ENCODE measurements around the gene ATP2B1.

Gene ATP2B1

DNA sequence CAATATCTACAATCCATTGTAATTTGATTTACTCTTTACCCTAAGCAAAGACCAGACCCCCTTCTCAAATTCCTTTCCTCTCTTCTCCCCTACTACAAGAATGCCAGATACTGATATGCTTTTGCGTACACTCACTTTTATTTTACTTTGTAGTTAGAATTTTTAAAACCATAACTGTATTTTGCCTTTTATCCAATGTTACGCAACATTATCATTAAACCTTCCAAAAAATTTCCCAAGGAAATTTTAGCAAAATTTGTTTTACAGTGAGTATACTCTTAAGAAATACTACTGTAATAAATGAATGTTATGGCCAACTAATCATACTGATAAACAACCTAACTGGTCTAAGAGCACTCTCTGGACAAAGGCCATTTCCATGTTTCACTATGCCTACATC lies 22.3 kb downstream of the ATP2B1 start:
- no peak for DNase-seq (ENCODE audit: low read depth)
- no peak overlapping the region for H3K4me3 ChIP-seq (ENCODE audit: control insufficient read depth, low read depth, low read length)
- TF ChIP-seq, protein P1, sequence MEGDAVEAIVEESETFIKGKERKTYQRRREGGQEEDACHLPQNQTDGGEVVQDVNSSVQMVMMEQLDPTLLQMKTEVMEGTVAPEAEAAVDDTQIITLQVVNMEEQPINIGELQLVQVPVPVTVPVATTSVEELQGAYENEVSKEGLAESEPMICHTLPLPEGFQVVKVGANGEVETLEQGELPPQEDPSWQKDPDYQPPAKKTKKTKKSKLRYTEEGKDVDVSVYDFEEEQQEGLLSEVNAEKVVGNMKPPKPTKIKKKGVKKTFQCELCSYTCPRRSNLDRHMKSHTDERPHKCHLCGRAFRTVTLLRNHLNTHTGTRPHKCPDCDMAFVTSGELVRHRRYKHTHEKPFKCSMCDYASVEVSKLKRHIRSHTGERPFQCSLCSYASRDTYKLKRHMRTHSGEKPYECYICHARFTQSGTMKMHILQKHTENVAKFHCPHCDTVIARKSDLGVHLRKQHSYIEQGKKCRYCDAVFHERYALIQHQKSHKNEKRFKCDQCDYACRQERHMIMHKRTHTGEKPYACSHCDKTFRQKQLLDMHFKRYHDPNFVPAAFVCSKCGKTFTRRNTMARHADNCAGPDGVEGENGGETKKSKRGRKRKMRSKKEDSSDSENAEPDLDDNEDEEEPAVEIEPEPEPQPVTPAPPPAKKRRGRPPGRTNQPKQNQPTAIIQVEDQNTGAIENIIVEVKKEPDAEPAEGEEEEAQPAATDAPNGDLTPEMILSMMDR (conservative IDR thresholded peaks at IDR 0.05; ENCODE audit: control insufficient read depth, insufficient read depth, low read depth, low read length) = no peak

DNA sequence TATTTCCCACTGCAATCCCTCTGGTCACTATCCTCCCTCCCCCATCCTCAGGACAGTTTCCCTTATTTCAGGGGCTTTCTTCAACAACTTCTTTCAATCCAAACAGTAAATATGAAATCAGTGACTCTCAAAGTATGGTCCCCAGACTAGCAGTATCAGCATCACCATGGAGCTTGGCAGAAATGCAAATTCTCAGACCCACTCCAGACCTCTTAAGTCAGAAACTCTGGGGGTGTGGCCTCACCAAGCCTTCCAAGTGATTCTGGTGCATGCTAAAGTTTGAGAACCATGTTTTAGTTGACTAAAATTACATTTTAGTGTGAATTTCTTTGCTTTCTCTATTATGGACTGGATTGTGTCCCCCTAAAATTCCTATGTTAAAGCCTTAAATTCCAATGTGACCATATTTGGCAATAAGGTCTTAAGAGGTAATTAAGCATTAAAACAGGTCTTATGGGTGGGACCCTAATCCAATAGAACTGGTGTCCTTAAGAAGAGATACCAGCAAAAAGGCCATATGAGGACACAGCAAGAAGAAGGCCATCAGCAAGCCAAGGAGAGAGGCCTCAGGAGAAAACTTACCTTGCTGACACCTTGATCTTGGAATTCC lies 23.2 kb downstream of the ATP2B1 start:
- H3K4me3 ChIP-seq (ENCODE audit: control insufficient read depth, low read depth, low read length) = no peak overlapping the region
- TF ChIP-seq, protein P1 (conservative IDR thresholded peaks at IDR 0.05; ENCODE audit: control insufficient read depth, insufficient read depth, low read depth, low read length) = no peak
- no peak for DNase-seq (ENCODE audit: low read depth)

DNA sequence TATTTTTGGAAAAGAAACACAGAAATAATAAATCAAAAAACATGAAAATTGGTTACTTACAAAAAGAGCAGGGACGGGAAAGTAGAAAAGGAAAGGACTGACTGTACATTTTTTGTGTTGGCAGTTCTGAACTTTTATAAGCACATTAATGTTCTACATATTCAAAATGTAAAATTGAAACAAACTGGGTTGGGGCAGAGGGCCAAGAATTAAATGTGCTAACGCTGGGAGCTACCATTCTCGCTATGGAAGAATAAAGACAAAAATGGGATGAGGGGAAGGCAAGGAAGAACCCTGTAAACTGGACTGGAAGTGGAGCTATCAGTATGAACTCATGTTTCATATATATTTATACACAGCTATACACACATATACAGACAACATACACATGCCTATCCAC lies 24.5 kb downstream of the ATP2B1 start:
- no peak overlapping the region for H3K4me3 ChIP-seq (ENCODE audit: control insufficient read depth, low read depth, low read length)
- TF ChIP-seq, protein P1 (conservative IDR thresholded peaks at IDR 0.05; ENCODE audit: control insufficient read depth, insufficient read depth, low read depth, low read length) = no peak
- no peak for DNase-seq (ENCODE audit: low read depth)

DNA sequence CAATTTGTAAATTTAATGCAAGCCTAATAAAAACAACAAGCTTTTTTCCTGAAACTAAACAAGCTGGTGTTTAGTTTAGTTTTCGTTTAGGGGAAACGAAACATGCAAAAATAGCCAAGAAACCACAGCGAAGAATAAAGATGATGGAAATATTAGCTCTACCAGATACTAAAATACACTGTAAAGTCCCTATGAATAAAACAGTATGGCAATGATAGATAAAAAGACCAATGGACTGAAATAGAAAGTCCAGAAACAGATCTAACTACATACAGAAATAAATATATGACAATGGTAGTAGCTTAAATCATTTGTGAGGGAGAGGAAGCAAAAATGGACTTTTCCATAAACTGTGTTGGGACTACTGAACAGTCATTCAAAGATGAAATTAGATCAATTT lies 26.4 kb downstream of the ATP2B1 start:
- DNase-seq (ENCODE audit: low read depth) = no peak
- no peak overlapping the region for H3K4me3 ChIP-seq (ENCODE audit: control insufficient read depth, low read depth, low read length)
- TF ChIP-seq, protein P1 (conservative IDR thresholded peaks at IDR 0.05; ENCODE audit: control insufficient read depth, insufficient read depth, low read depth, low read length) = no peak

DNA sequence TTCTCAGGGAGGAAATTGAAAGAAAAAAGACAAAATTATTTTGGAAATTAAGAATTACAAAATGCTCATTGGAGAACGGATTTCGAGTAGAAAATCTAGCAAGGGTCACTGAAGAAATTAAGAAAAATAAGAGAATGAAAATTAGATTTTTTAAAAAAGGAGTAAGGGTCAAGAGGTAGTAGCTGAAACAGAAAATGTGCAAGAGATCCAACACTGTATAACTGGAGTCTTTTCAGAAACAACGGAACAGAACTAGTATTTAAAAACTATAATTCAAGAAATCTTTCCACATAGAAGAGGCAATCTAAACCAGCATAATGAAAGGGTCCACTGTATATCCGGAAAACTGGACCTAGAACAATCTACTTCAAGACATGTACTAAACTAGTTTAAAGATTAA lies 28.2 kb downstream of the ATP2B1 start:
- H3K4me3 ChIP-seq (ENCODE audit: control insufficient read depth, low read depth, low read length) = no peak overlapping the region
- DNase-seq (ENCODE audit: low read depth) = no peak
- TF ChIP-seq, protein P1 (conservative IDR thresholded peaks at IDR 0.05; ENCODE audit: control insufficient read depth, insufficient read depth, low read depth, low read length) = no peak

DNA sequence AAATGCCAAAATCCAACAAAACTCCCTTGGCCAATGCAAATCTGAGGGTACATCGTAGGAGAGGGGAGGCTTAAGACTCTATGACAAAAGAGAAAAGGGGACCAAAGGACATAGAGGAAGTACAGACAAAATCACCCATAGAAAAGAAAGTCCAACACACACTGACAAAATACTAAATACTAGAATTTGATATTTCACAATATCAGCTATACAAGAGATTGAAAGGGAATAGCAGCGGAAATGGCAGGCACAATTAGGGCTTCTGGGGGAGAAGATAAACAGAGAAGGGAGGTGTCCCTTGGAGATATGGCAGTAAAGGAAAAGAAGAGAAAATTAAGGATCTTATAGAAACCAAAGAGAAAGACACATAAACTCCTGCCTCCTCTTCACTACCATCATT lies 29.0 kb downstream of the ATP2B1 start:
- TF ChIP-seq, protein P1 (conservative IDR thresholded peaks at IDR 0.05; ENCODE audit: control insufficient read depth, insufficient read depth, low read depth, low read length) = no peak
- no peak for DNase-seq (ENCODE audit: low read depth)
- no peak overlapping the region for H3K4me3 ChIP-seq (ENCODE audit: control insufficient read depth, low read depth, low read length)

DNA sequence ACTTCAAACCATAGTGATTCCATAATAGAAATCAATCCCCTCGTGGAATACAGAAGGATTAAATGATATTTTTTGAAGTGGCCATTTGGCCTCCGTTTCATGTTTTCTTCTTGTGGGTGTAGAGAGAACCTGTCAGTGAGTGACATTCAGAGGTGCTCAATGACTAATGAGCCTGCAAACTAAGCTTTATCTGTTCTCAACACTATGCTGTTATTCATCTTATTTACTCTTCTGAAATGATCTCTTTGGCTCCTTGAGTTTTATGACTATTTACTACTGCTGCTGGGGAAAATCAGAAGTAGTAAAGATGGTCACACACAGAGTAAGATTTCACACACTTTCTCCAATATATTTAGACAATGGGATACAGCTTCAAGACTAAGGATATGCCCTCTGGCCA lies 30.4 kb downstream of the ATP2B1 start:
- no peak for DNase-seq (ENCODE audit: low read depth)
- TF ChIP-seq, protein P1 (conservative IDR thresholded peaks at IDR 0.05; ENCODE audit: control insufficient read depth, insufficient read depth, low read depth, low read length) = no peak
- no peak overlapping the region for H3K4me3 ChIP-seq (ENCODE audit: control insufficient read depth, low read depth, low read length)
